SK-N-SH (cell line): ENCODE results near the gene HDGF. TPM values are rescaled to one million over a fixed set of nuclear protein-coding genes. Genes with fewer than 3 reads are reported as not detected.

Experiments
- CTCF ChIA-PET: fragments of 300-600, 350-600 bp; formaldehyde crosslinking; extraction: SDS; loops from one replicate; lab custom pipeline; 2021; lab: Yijun Ruan, JAX
- POLR2A ChIA-PET: fragments of 350-600 bp; sonication (Branson Sonifier 250); formaldehyde crosslinking; extraction: SDS; loops from one replicate; lab custom pipeline; 2020; ENCODE audit warnings: antibody characterized with exemption, inconsistent platforms; lab: Yijun Ruan, JAX
- DNase-seq: peaks from one replicate; pipeline ENCODE4 v3.0.0; 2012
- H2AFZ ChIP-seq: fragments of 200-600 bp; sonication (generic); 2 replicates; pipeline ENCODE4 v1.8.1; 2016; ENCODE audit warnings: antibody characterized with exemption, mild to moderate bottlenecking, low read depth
- H3F3A ChIP-seq: fragments of 200-600 bp; sonication (generic); replicated peaks from 2 replicates; pipeline ENCODE3; 2016; ENCODE audit warnings: antibody characterized with exemption, mild to moderate bottlenecking; ENCODE audit not compliant: insufficient read depth
- H3K27ac ChIP-seq, 2 experiments: fragments of 200-500 bp in 1 of 2; fragments of 200-600 bp in 1 of 2; sonication (Bioruptor generic) in 1 of 2; sonication (generic), shearing (Covaris generic) in 1 of 2; 2 replicates each; pipeline versions ENCODE4 v1.5.1 to v1.6.1; 2014 to 2016; ENCODE audit warnings: low read depth in 2 of 2, inconsistent platforms in 1 of 2, low read length in 1 of 2, mild to moderate bottlenecking in 1 of 2, mixed read lengths in 1 of 2
- H3K27me3 ChIP-seq: fragments of 200-600 bp; sonication (generic), shearing (Covaris generic); 2 replicates; pipeline ENCODE4 v1.6.1; 2016; ENCODE audit warnings: mixed run types; ENCODE audit not compliant: insufficient read depth
- H3K36me3 ChIP-seq, 2 experiments: fragments of 200-500 bp in 1 of 2; fragments of 200-600 bp in 1 of 2; sonication (Bioruptor generic) in 1 of 2; sonication (generic) in 1 of 2; replicated peaks in 1 of 2; 2 replicates each; pipeline versions ENCODE3 to v1.5.1; 2014 to 2016; ENCODE audit warnings: low read length in 1 of 2, mild to moderate bottlenecking in 1 of 2; ENCODE audit not compliant: insufficient read depth in 2 of 2, control insufficient read depth in 1 of 2
- H3K4me1 ChIP-seq, 2 experiments: fragments of 200-500 bp in 1 of 2; fragments of 200-600 bp in 1 of 2; sonication (Bioruptor generic) in 1 of 2; sonication (generic), shearing (Covaris generic) in 1 of 2; 2 replicates each; pipeline versions ENCODE4 v1.5.1 to v1.6.1; 2014 to 2016; ENCODE audit warnings: low read depth in 1 of 2, low read length in 1 of 2, mixed run types in 1 of 2; ENCODE audit not compliant: insufficient read depth in 2 of 2, control insufficient read depth in 1 of 2
- H3K4me2 ChIP-seq: fragments of 200-600 bp; sonication (generic), shearing (Covaris generic); 2 replicates; pipeline ENCODE4 v1.6.1; 2017; ENCODE audit warnings: mixed run types
- H3K4me3 ChIP-seq, 2 experiments: fragments of 200-500 bp in 1 of 2; fragments of 200-600 bp in 1 of 2; sonication (Bioruptor generic) in 1 of 2; sonication (generic), shearing (Covaris generic) in 1 of 2; 2 replicates each; pipeline versions ENCODE4 v1.5.1 to v1.8.1; 2014 to 2016; ENCODE audit warnings: low read depth in 2 of 2, inconsistent platforms in 1 of 2, low read length in 1 of 2, mild to moderate bottlenecking in 1 of 2, mixed read lengths in 1 of 2, moderate library complexity in 1 of 2
- H3K79me2 ChIP-seq: fragments of 200-600 bp; sonication (generic); 2 replicates; pipeline ENCODE4 v1.8.1; 2017; ENCODE audit warnings: mild to moderate bottlenecking; ENCODE audit not compliant: insufficient read depth
- H3K9ac ChIP-seq: fragments of 200-600 bp; sonication (generic); 2 replicates; pipeline ENCODE4 v1.6.1; 2017; ENCODE audit warnings: mixed run types
- H3K9me2 ChIP-seq: fragments of 200-600 bp; sonication (generic); 2 replicates; pipeline ENCODE4 v1.6.1; 2017; ENCODE audit warnings: mixed run types
- H3K9me3 ChIP-seq: fragments of 200-600 bp; sonication (generic); 2 replicates; pipeline ENCODE4 v1.6.1; 2017; ENCODE audit warnings: mixed run types, mild to moderate bottlenecking, moderate library complexity
- H4K20me1 ChIP-seq: fragments of 200-600 bp; sonication (generic); 2 replicates; pipeline ENCODE4 v1.6.1; 2017; ENCODE audit warnings: mild to moderate bottlenecking, mixed run types; ENCODE audit not compliant: insufficient read depth
- CHD2 ChIP-seq: fragments of 150-350 bp; IDR thresholded peaks from 2 replicates; pipeline ENCODE4 v1.6.1; 2018; ENCODE audit warnings: low read length; ENCODE audit not compliant: partially characterized antibody
- ELF1 ChIP-seq: IDR thresholded peaks from 2 replicates; pipeline ENCODE4 v1.4.0; 2012
- EP300 ChIP-seq, 2 experiments: IDR thresholded peaks; 2 replicates each; pipeline versions ENCODE4 v1.4.0 to v1.6.1; 2012; ENCODE audit warnings: borderline replicate concordance in 1 of 2, low read depth in 1 of 2, low read length in 1 of 2
- FOXJ3 ChIP-seq: sonication (generic); formaldehyde crosslinking; IDR thresholded peaks from 2 replicates; pipeline ENCODE4 v1.5.1; 2020; ENCODE audit warnings: mild to moderate bottlenecking, missing genetic modification reagents
- FOXM1 ChIP-seq: IDR thresholded peaks from 2 replicates; pipeline ENCODE4 v1.4.0; 2012; ENCODE audit warnings: low read depth, mild to moderate bottlenecking
- GABPA ChIP-seq: IDR thresholded peaks from 2 replicates; pipeline ENCODE4 v1.4.0; 2012; ENCODE audit warnings: low read depth, mild to moderate bottlenecking
- GATA2 ChIP-seq: sonication (generic); formaldehyde crosslinking; IDR thresholded peaks from 2 replicates; pipeline ENCODE4 v1.5.0; 2020; ENCODE audit warnings: mild to moderate bottlenecking, missing genetic modification reagents
- JUND ChIP-seq: IDR thresholded peaks from 2 replicates; pipeline ENCODE4 v1.4.0; 2012
- MEF2A ChIP-seq: IDR thresholded peaks from 2 replicates; pipeline ENCODE4 v1.4.0; 2012; ENCODE audit warnings: low read depth, borderline replicate concordance
- MXI1 ChIP-seq: IDR thresholded peaks from 2 replicates; pipeline ENCODE4 v1.6.1; 2012; ENCODE audit warnings: mild to moderate bottlenecking, low read depth, low read length, improper control_type of control experiment
- NFIC ChIP-seq: IDR thresholded peaks from 2 replicates; pipeline ENCODE4 v1.4.0; 2012; ENCODE audit warnings: borderline replicate concordance
- NRF1 ChIP-seq: IDR thresholded peaks from 2 replicates; pipeline ENCODE4 v1.6.1; 2012; ENCODE audit warnings: low read depth, mild to moderate bottlenecking, low read length
- RXRA ChIP-seq: IDR thresholded peaks from 2 replicates; pipeline ENCODE4 v1.4.0; 2012; ENCODE audit warnings: low read depth, mild to moderate bottlenecking, borderline replicate concordance
- TAF1 ChIP-seq: IDR thresholded peaks from 2 replicates; pipeline ENCODE4 v1.6.1; 2012; ENCODE audit warnings: low read depth, mild to moderate bottlenecking, low read length, moderate library complexity, borderline replicate concordance
- TEAD4 ChIP-seq: IDR thresholded peaks from 2 replicates; pipeline ENCODE4 v1.4.0; 2012; ENCODE audit warnings: mild to moderate bottlenecking, borderline replicate concordance; ENCODE audit not compliant: insufficient read depth
- ZBTB33 ChIP-seq: IDR thresholded peaks from 2 replicates; pipeline ENCODE4 v1.4.0; 2012; ENCODE audit warnings: low read depth, borderline replicate concordance
- WGBS: methylation state at CpG from one replicate; pipeline ENCODE4 v1.1.6; 2017; ENCODE audit warnings: low lambda C conversion rate; 5-methylcytosine and 5-hydroxymethylcytosine counted together
- polyA plus RNA-seq, 3 experiments: library from polyadenylated mRNA; depleted of rRNA; stranded (reverse); fragments of >200 nt; gene quantifications; 2 replicates each; pipeline ENCODE4 v1.2.3, GENCODE V29; 2012
- TF ChIP-seq, protein P1 (sequence below): fragments of 150-350 bp; IDR thresholded peaks from 2 replicates; pipeline ENCODE4 v1.6.1; 2017; ENCODE audit warnings: antibody characterized with exemption, low read length, low read depth, borderline replicate concordance

The HDGF gene
- polyA plus RNA-seq, 1 of the 3 experiments (the other 2 are of a cell fraction): 152 TPM

GRCh38 chr1:156740237-156740740, 11.2 kb downstream of the HDGF start:
- TF ChIP-seq FOXJ3 (CRISPR knock-in tag) (no peak), TEAD4 (no peak), EP300 (IDR thresholded peaks at IDR 0.05; ENCODE audit: borderline replicate concordance in 1 of 2, low read depth in 1 of 2, low read length in 1 of 2) (no peak), MEF2A (no peak), MXI1 (no peak), GABPA (no peak), ZBTB33 (no peak), NFIC (no peak), TAF1 (no peak), ELF1 (no peak), JUND (no peak), CHD2 (no peak), GATA2 (CRISPR knock-in tag) (no peak), FOXM1 (no peak), RXRA (no peak), NRF1 (no peak)
- TF ChIP-seq, protein P1, sequence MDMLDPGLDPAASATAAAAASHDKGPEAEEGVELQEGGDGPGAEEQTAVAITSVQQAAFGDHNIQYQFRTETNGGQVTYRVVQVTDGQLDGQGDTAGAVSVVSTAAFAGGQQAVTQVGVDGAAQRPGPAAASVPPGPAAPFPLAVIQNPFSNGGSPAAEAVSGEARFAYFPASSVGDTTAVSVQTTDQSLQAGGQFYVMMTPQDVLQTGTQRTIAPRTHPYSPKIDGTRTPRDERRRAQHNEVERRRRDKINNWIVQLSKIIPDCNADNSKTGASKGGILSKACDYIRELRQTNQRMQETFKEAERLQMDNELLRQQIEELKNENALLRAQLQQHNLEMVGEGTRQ: no peak
- CTCF ChIA-PET: interaction anchor here (0.7 to 8.6 kb wide), 12 partner anchors 11 to 188 kb away, joined by 3 to 42 read pairs (median 4); partner anchors contain the start of genes HDGF, ISG20L2, METTL25B and NTRK1
- Histone ChIP-seq H2AFZ (no peak overlapping the region), H3K4me1 (peaks cover 5 to 7% of the 10 kb centered on the region in 2 experiments; a peak in 3 of 4 replicates), H3K27ac (peak overlapping the region; percentile 82 to 92; a peak in 3 of 4 replicates), H3K9ac (peak overlapping the region; percentile 78), H3K36me3 (peaks cover 21 to 65% of the 10 kb centered on the region in 2 experiments), H3K79me2 (peaks cover 36% of the 10 kb centered on the region), H3K4me2 (peak overlapping the region; percentile 72), H3K27me3 (no peaks in the 10 kb centered on the region), H4K20me1 (no peaks in the 10 kb centered on the region), H3K9me3 (no peaks in the 10 kb centered on the region), H3F3A (peaks cover 23% of the 10 kb centered on the region), H3K9me2 (no peaks in the 10 kb centered on the region), H3K4me3 (peak overlapping the region; percentile 83 to 94)
- POLR2A ChIA-PET: interaction anchor here (0.9 to 1.8 kb wide), 7 partner anchors 11 to 184 kb away, joined by 3 to 27 read pairs (median 15); partner anchors contain the start of genes HDGF, ISG20L2, METTL25B and NTRK1
- 16% methylated on average over 7 of the region's 7 CpGs for WGBS
- no peak for DNase-seq
